Activated T-cell treated with anti-CD3 and anti-CD28 coated beads, Interleukin-2, amount 50 U/mL, for 1 hour (primary cell): ENCODE measurements around the gene RGS7.
"Not testable (repeated sequence)": the region's sequence is repeated elsewhere in the genome, so short reads cannot be mapped to it uniquely, and the experiment has no call there.

ENCODE experiments used
- DNase-seq: peaks from one replicate; pipeline ENCODE4 v3.0.0-alpha.2; 2020

The RGS7 gene

DNA sequence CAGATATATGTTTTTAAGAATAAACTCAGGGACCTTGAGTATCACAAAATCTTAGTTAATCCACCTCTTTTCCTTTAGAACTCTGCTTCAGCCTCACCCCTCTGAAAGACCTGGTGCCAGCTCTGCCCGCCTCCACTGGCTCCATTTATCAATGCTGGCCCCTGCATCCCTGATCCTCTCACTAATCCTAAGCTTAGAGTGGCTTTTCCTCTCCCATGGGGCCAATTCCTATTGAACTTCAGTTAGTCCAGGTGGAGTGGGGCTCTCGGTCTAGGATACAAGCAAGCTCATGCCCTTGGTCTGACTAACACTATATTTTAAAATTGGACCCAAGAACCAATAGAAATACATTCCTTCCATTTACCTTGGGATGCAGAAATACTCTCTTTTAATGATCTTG is 87.0 kb downstream of the RGS7 start:
- DNase-seq, result no peak

DNA sequence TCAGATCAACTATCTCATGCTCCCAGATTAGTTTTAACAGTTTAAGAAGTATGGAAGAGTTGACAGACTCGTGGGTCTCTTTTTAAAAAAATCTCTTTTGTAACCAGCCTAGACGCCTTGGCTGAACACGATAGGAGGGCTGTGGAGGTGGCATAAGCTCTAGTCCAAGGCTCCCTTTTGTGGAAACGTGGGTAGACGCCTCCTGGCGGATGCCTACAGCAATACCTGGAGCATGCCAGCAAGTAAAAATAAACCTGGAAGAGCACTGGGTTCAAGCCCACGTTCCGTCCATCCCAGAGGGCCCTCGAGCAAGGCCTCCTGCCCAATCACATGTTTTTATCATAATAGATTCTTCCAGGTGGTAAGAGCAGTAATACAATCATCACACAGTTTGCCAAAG is 87.9 kb downstream of the RGS7 start:
- no peak for DNase-seq

DNA sequence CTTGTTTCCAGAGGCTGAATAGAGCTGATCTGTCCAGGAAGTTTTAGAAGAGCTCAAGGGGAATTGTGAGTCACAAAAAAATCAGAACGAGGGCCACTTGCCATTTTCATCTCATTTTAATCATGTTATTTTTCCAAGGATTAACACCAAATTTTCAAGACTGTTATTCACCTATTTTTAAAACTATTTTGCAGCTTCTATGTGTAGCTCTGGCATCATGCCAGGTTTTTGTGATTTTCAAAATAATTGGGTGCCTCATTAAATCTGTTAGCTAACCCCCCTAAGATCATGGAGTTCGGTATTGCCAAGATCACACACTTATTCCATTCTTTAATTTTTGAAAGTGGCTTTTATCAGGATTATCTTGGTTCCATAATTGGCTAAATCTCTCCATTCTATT is 90.9 kb downstream of the RGS7 start:
- DNase-seq, result no peak

- DNase-seq, result no peak
Measured at GRCh38 chr1:241265428-241265827, 91.6 kb downstream of the RGS7 start.

- DNase-seq, result no peak
Measured at GRCh38 chr1:241263346-241263745, 93.7 kb downstream of the RGS7 start.

DNA sequence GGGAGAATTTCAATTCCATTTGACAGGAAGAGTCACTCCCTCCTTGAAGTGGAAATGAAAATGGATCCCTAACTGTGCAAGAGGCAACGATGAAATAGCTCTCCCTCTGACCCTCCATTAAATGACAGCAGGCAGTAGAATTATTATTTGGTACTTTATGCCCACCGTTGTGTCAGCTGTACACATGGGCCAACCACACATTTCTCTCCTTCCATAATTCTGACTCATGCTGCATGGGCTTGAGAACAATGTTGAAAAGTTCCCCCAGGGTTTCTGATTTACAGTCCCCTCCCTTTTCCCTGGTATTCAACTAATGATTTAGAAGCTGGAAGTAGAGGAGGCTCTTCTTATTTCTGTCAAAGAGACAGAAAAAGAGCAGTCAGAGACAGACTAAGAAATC is 103.5 kb downstream of the RGS7 start:
- DNase-seq, result no peak

DNA sequence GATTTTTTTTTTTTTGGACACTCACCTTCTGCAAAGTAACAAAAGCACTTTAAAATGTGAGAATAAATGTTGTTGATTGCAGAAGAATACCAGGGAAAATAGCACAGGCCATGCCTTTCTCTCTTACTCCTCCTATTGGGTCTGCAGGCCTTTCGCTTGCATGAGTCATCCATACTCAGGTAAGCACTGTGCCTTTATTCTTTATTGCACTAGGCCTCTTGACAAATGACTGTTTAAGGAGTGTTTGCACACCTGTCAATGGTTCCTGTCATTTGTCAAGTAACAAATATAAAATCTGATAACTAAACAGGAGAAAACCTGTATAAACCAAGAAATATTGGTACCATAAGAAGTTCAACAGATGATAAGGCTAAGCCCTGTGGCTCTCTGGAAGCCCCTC is 106.5 kb downstream of the RGS7 start:
- no peak for DNase-seq

DNA sequence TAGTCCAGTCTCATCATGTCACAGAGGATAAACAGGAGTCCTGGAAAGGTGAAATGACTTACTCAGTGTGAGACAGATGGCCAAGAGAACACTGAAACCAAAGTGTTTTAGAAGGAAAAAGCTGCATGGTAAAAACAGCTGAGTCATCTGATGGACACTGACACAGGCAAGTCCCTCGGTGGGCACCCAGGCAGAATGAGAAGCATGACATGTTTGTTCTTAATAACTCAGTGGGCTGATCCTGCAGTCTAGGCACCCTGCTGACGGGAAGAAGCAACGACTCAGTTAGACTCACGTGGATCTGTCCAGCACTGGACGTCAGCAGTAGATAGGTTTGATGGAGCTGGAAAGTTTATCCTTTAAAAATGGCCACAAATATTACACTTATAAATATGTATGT is 116.9 kb downstream of the RGS7 start:
- DNase-seq, result no peak

GRCh38 chr1:241237873-241238272 is 119.1 kb downstream of the RGS7 start:
- no peak for DNase-seq

DNA sequence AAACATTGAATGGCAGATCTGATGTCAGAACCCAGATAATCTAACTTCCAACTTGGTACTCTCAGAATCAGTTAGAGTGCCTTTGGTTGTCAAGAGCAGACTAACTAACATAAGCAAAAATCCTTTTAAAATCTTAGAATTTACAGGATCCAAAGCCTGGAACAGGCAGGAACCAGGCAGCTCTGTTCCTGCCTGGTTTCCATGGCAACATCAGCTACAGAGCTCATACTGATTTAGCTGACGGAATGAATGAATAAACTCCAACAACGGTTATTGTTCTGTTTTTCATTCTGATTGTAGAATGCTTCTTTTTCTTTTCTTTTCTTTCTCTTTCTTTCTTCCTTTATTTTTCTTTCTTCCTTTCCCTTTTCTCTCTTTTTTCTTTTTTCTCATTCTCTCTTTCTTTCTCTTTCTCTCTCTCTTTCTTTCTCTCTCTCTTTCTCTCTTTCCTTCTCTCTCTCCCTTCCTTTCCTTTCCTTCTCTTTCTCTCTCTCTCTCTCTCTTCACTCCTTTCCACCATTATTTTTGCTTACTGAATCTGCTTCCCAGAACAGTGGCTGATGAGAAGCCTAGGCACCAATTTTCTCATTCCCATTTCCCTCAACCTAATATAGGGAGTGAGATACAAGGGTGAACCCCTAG is 121.6 kb downstream of the RGS7 start:
- no peak for DNase-seq

- no peak for DNase-seq
Measured at GRCh38 chr1:241229711-241230110, 127.3 kb downstream of the RGS7 start.

DNA sequence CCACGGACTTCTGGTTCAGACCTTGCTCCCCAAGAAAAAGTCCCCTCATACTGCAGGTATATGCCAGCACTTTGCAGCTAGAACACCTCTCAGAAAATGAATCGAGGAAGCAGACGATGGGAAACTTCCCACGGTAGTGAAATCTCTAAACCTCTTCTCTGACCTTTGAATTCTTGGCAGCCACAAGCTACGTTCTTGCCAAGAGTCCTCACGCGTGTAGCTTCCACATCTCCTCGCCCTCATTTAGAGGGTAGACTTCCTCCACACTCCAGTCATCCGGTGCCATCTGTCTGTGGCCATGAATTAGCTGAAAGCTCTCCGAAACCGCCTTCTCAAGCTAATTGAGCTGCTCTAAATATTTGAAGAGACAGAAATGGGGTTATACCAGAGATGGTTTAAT is 127.8 kb downstream of the RGS7 start:
- no peak for DNase-seq

DNA sequence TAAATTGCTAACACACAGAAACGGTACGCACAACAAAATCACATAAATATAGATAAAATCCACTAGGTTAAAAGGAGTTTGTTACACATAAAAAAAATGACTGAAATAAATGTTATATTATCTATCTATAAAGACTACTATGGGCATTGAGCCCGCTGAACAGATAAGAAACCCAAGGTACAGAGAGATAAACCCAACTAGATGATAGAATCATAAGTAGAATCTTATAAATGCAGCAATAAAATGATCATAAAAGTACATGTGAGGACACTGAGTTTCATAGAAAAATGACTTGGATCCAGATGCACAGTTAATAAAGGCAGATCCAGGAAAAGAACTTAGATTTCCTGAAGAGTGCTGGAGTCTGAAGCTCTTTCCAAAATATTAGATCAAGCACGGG is 128.7 kb downstream of the RGS7 start:
- DNase-seq, result no peak

DNA sequence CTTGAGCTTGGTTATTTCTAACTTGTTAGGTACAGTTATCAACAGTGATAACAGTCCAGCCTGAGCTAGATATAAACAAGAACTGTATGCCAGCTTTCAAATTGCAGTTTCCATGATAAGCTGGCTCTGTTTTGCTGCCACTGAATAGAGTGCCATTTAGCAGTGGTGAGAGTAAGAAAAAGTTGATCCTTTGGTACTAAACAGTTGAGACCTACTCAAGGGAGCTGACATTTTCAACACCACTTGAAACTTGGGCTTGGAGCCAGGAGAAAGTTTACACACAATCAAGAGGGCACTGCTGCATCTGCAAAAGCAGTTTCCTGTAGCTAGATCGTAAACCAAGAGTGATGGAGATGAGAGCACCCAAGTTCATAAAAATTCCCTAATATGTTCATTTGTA is 131.3 kb downstream of the RGS7 start:
- no peak for DNase-seq

GRCh38 chr1:241224189-241224588 is 132.8 kb downstream of the RGS7 start:
- DNase-seq, result not testable (repeated sequence)

DNA sequence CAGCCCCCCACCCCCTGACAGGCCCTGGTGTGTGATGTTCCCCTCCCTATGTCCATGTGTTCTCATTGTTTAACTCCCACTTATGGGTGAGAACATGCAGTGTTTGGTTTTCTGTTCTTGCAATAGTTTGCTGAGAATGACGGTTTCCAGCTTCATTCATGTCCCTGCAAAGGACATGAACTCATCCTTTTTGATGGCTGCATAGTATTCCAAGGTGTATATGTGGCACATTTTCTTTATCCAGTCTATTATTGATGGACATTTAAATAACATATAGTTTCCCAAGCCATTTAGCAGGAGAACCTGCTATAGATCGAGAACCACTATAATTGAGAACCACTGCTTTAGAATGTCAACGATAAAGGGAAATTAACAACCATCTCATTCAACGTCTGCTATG is 134.2 kb downstream of the RGS7 start:
- DNase-seq, result not testable (repeated sequence)

- DNase-seq, result no peak
Measured at GRCh38 chr1:241221319-241221718, 135.7 kb downstream of the RGS7 start.

DNA sequence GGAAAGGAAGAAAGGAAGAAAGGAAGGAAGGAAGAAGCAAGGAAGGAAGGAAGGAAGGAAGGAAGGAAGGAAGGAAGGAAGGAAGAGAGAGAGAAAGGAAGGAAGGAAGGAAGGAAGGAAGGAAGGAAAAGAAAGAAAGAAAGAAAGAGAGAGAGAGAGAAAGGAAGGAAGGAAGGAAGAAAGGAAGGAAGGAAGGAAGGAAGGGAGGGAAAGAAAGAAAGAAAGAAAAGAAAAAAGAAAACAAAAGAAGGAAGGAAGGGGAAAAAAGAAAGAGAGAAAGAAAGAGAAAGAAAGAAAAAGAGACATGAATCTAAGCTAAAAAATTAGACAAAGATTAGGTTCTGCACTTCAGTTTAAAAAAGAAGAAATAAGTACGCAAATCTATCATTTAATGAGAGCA is 136.1 kb downstream of the RGS7 start:
- not testable (repeated sequence) for DNase-seq

DNA sequence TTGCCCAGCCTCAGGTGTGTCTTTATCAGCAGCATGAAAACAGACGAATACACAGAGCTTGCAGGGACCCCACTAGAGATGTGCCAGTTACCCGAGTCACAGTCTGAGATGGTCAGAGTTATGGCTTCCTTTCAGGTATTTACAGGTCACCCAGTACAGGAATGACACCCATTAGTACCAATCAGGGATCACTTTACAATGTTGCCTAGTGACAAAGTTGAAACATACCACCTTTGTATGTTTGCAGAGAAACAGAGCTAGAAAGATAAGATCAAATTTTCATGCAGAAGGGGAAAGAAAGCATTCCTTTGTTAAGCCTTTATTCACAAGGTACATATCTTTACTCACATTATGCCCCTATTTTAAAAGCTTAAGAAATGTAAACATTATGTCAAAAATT is 137.6 kb downstream of the RGS7 start:
- no peak for DNase-seq

DNA sequence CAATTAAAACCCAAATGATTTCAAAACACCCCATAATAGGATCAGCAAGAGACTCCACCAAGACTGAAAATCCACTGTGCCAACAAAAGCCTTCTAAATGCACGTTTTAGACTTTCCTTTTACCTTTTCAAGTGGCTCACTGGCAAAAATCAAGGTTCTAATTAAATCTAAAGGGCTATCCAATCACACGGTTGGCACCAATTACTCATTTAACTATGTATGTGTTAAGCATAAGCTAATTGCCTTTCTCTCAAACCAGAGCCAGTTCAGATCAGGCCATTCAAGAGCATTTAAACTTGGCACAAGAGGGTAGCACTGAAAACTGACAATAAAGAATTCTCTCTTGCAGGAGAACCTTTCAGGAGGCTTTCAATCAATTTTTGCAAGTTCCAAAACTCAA is 139.5 kb downstream of the RGS7 start:
- DNase-seq, result no peak

- no peak for DNase-seq
Measured at GRCh38 chr1:241215683-241216082, 141.3 kb downstream of the RGS7 start.

DNA sequence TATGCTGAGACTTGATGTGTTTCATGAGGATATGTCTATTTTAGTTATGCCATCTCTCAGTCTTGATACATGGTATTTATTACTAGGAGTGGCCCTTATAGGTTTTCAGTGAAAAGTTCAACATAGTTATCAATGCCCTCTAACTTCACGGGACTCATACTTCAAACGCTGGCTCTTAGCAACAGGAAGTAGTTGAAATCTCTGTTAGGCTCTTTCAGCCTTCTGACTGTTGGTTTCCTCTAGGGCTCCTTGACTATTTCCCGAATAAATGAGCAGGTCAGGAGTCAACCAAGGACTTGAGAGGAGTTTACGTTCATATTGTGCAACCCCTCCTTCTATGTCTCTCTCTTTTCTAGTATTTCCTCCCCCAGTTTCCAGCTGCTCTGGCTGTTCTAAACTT is 141.8 kb downstream of the RGS7 start:
- DNase-seq, result no peak

DNA sequence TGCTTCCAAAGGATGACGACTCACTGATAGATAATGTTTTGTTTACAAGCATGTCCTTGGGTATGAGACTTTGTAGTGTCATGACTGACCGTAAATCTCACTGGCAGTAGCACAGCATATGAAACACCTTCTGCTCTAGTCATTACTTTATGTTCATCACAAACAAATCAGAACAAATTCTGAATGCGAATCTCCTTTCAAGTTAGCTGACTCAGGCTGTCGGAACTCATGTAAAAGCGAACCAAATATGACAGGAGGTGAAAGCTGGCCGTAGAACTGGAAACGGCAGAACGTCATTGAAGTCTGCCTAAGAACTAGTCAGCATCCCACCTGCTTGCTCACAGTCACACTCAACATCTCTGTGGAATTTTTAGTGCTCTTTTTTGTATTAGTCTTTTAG is 143.9 kb downstream of the RGS7 start:
- DNase-seq, result no peak

DNA sequence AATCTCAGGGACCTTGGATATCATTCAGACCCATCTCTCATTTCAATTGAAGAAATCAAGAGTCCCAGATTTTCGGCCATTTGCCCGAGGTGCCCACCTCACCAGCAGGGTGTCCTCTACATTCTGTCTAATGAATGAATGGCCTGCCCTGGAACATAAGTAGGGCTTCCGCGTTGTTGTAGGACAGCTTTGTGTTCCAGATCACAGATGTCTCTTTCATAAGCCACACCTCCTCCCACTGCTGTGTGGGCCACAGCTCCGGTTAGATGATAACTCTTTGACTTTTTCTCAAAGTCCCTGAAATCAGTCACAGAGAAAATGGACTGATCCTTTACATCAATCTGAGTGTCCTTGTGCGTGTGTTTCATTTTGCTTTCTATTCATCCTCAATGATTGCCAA is 144.4 kb downstream of the RGS7 start:
- DNase-seq, result no peak

DNA sequence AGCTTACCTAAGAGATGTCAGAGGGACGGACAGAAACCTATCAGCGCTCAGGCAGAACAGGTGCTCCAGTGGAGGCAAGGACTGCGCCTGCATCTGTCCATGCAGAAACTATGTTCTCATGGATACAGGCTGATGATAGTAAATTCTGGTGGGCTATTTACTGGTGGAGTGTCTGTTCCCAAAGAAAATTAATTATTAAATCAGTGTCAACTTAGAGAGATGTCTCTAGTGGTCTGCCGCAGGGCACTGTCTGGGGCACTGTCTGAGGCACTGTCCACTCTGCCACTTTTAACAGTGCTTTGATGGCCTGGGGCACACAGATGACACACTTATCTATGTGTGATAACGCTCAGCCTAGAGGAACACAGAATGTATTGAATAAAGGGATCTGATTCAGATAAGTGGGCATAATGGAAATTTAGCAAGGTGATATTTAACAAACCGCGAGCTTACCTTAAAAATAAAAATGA is 148.1 kb downstream of the RGS7 start:
- no peak for DNase-seq

- no peak for DNase-seq
Measured at GRCh38 chr1:241203817-241204216, 153.2 kb downstream of the RGS7 start.
